ENCODE measurements around the gene SLC8B1. TPM values are rescaled to one million over a fixed set of nuclear protein-coding genes. Genes with fewer than 3 reads are reported as not detected.

SLC8B1 gene
- total and polyA plus RNA-seq, 9 of the 15 experiments (the other 6 are each of a cell fraction or from before 2014, with no cell fraction given) = 0.86 to 34.1 (median 18.5) TPM

- TF ChIP-seq ZBTB11 (CRISPR knock-in tag; IDR thresholded peaks at IDR 0.05) (no peak), MEIS2 (IDR thresholded peaks at IDR 0.05; ENCODE audit: partially characterized antibody) (peak; percentile 93), PBX2 (CRISPR knock-in tag; IDR thresholded peaks at IDR 0.05; ENCODE audit: low read depth) (no peak), PBX2 (tag; conservative IDR thresholded peaks at IDR 0.05; ENCODE audit: low read depth) (peak; percentile 76), HDAC1 (IDR thresholded peaks at IDR 0.05) (peak in 1 of 2 experiments; percentile 70; a peak in 2 of 4 replicates), ILF3 (IDR thresholded peaks at IDR 0.05; ENCODE audit: borderline replicate concordance) (no peak), NFATC3 (IDR thresholded peaks at IDR 0.05) (no peak), ZNF431 (CRISPR knock-in tag; IDR thresholded peaks at IDR 0.05) (no peak), MECOM (CRISPR knock-in tag; IDR thresholded peaks at IDR 0.05) (peak; percentile 95), FIP1L1 (IDR thresholded peaks at IDR 0.05; ENCODE audit: low read depth, low read length, poor library complexity, severe bottlenecking) (no peak), CREM (IDR thresholded peaks at IDR 0.05; ENCODE audit: low read depth) (0 out of 2 replicates have a peak, but pooled peaks have one; percentile 31), FOXP1 (CRISPR knock-in tag; IDR thresholded peaks at IDR 0.05) (no peak), ELK1 (CRISPR knock-in tag; IDR thresholded peaks at IDR 0.05) (no peak), ZNF133 (CRISPR knock-in tag; IDR thresholded peaks at IDR 0.05) (no peak), SLC30A9 (CRISPR knock-in tag; IDR thresholded peaks at IDR 0.05) (no peak), ZFP91 (CRISPR knock-in tag; IDR thresholded peaks at IDR 0.05) (no peak), ASH1L (IDR thresholded peaks at IDR 0.05; ENCODE audit: borderline replicate concordance, low read depth, partially characterized antibody) (no peak), ZBTB26 (CRISPR knock-in tag; IDR thresholded peaks at IDR 0.05) (no peak)
These were observed 20.8 kb downstream of the SLC8B1 start (continued) for GRCh38 chr12:113314121-113314529.

Data from K562 (cell line).